HG03469 (cell line): ENCODE results near the gene MRGPRF.

Experiments used
- ATAC-seq: cut with Tn5 transposase; IDR thresholded peaks from one replicate; pipeline ENCODE4 v1.9.1; 2021; ENCODE audit warnings: mild to moderate bottlenecking, moderate library complexity, moderate number of reproducible peaks; ENCODE audit not compliant: unreplicated experiment

The MRGPRF gene

DNA sequence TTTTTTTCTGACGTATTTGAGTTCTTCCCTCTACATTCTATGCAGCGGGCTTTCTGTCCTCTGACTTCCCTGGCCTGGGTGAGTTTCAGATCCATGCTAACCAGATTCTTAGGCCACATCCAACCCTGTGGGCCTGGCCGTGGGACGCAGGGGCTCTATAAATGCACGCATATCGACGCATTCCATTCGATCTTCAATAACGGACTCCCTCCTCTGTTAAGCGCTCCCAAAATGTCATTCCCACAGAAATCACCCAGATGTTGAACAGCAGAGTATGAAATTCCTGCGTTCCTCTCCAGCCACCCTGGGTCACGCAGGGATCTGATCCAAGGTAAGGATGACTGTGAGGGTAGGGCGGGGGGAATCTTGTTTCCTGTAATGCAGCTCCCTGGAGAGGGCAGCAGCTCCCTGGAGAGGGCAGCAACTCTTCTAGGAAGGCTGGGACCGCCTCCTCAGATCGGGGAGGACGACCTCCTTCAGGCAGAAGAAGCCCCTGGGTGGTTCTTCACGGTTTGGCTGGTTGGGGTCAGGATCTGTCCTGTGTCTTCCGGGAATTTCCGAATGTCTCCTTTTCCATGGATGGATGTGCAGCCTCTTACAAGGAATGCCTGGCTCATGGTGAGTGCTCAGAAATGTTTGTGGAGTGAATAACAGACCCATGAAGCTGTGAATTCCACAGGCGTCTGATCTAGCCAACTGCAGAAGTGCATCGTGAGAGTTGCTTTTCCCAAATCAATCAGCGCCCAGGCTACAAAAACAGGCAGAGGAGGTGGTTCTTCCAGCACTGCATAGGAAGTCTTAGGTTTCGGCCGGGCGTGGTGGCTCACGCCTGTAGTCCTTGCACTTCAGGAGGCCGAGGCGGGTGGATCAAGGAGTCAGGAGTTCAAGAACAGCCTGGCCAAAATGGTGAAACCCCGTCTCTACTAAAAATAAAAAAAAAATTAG is 44.5 kb downstream of the MRGPRF start:
- ATAC-seq = no peak

- no peak for ATAC-seq
Measured at GRCh38 chr11:68966894-68967780, 45.9 kb downstream of the MRGPRF start.

DNA sequence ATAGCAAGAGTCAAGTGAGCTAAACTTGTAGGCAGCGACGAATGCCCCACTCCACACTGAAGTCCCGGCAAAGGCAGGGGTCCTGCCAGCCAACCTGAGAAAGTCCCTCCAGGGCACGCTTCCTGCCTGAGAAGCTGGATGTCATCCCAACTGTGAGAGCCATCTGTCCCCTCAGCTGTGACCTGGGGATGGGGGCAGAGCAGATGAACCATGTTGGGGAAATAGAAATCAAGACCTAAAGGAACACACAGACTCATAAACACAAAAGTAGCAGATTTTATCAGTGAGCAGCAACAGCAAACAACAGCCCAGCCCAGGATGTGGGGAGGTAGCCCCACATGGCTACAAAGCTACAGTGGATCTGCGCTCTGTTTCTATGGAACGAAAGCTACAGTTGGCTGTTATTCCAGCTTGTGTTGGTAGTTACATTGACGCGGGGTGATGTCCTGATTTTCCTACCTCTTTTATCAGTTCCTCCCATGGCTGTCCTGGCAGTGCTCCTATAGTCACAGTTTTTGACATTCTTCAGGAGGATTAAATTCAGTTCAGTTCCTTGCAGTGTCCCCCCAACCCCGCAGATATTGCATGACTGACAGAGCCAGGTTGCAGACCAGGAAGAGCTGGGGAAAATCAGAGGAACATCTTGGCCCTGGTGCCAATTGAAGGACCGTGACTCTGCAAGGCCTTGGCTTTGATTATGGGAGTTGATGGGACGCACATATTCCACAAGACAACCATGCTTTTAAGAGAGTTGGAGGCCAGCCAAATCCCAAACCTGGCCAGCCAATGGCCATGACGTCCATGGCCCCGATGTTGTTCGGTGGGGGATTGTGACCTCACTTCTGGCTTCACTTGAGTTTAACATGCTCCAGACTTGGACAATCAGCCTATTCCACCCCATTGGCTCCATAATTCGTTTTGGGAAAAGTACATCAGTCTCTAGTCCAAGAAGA is 46.9 kb downstream of the MRGPRF start:
- no peak for ATAC-seq

GRCh38 chr11:68963779-68964178 is 49.3 kb downstream of the MRGPRF start:
- ATAC-seq = no peak

DNA sequence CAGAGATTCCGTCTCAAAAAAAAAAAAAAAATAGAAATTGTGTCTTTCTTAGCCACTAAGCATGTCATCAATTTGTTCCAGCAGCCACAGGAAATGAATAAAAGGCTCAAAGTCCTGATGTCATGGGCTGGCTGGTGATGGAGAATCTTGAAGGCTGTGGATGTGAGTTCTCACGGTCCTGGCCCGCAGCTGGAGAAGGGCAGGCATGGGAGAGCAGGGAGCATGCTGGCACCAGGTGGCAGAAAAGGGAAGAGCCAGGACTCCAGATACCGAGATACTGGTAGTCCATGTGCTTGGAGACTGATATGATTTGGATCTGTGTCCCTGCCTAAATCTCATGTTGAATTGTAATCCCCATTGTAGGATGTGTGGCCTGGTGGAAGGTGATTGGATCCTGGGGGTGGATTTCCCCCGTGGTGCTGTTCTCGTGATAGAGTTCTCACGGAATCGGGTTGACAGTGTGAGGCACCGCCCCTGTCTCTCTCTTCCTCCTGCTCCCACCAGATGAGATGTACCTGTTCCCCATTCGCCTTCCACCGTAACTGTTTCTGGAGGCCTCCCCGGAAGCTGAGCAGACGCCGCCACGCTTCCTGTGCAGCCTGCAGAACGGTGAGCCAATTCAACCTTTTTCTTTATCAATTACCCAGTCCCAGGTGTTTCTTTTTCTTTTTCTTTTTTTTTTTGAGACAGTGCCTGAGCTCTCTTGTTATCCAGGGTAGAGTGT is 50.4 kb downstream of the MRGPRF start:
- ATAC-seq = no peak

- ATAC-seq = no peak
Measured at GRCh38 chr11:68961245-68961644, 51.8 kb downstream of the MRGPRF start.

DNA sequence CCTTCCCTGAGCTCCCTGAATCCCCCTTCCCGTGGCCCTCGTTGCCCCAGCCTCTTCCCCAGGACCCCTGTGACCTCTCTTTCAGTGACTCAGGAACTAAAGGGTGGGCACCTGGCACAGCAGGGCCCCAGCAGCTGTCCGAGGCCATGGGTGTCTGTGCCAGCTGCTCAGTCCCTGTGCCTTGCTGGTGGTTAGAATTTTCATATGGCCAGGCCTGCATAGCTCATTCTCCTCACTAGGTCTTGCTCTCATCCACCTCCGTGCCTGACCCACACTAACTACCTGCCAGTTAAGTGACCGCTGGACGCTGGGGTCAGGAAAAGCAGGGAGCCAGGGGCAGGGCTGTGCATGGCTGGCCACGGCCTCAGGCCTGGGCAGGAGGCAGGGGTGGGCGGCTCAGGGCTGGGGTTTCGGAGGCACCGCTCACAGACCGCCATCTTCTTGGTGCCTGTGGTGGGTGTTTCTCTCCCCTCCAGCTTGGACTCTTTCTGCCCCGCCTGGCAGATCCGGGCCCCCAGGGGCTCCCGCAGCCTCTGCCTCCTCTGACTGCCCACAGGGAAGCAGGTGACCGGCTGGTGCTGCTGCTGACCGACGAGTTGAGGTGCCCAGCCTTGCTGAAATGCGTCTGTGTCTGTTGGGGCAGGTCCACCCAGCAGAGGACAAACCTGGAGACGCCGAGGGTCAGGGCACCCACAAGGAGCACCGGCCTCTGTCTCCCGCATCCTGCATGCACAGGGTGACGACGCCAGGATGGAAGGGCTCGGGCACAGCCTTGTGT is 52.6 kb downstream of the MRGPRF start:
- ATAC-seq = no peak

DNA sequence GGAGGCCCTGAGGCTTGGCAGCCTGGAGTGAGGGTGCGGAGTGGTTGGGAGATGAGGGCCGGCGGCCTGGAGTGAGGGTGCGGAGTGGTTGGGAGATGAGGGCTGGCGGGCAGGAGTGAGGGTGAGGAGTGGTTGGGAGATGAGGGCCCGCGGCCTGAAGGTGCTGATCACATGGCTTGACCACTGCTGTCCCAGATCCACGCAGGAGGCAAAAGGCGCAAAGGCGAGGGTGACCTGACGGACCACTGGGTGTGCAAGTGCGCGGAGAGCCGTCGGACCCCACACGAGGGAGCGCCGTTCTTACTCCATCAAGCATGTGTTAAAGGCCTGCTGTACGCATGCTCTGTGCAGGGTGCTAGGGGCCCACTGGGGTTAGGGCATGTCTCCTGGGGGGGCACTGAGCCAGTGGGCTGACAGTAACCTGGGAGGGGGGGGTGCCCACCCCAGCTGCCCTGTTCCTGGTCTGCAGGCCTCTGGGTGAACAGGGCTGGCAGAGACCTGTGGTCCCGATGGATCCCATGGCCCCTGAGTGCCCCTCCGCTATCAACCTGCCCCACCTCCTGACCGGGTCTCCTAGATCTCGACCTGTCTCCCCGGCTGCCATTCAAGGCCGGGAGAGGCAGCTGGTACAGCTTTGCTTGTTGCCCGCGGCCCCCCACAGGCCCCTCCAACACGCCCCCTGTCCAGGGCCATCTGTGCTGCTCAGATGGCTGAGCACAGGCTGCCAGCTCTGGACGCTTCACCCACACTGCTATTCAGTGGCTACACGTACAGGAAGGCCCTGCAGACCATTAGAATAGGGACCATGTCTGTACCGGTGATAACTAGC is 53.4 kb downstream of the MRGPRF start:
- ATAC-seq = no peak

- ATAC-seq = no peak
Measured at GRCh38 chr11:68958211-68958610, 54.8 kb downstream of the MRGPRF start.

DNA sequence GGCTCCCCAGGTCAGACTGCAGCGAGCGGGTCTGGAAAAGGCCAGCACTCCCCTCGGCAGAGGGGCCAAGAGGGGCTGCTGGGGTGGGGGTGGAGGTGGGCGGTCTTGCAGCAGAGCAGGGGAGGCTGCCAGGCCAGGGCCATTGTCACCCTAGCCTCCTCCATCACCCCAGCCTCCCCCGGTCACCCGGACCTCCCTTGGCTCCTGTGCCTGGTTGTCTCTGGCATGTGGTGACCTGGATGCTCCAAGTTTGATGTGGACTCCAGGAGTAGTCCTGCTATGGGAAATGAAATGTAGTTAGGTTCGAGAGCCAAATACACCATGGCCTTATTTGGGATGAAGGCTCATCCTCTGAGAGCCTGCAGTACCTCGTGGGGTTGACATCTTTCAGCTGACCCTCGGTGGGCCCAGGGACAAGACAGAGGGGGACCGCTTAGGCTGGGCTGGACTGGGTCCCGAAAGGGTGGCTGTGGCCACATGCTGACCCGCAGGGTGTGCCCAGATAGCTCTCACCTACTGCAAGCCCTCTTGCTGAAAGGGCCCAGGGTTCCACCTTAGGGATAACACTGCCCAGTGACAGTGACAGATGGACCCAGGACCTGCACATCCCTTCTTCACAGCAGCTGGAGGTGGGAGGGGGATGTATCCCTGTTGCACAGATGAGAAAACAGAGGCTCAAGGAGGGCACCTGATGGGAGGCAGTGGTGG is 56.3 kb downstream of the MRGPRF start:
- ATAC-seq = no peak

DNA sequence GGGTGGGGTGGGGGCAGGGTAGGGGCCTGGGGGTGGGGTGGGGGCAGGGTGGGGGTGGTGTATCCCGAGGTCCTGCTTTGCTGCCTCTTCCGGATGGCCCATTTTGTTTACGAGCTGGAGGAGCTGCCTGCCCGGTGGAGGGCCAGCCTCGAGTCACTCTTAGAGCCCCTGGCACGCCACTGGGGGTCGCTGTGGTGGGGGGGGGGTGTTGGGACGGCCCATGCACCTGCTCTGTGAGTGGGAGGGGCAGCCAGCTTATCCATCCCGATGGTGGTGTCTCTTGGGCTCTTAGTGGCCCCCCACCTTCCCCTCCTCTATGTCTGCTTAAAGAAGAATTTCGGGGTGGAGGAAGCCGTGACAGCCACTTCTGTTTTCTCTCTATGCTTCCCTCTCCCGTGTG is 56.9 kb downstream of the MRGPRF start:
- no peak for ATAC-seq

DNA sequence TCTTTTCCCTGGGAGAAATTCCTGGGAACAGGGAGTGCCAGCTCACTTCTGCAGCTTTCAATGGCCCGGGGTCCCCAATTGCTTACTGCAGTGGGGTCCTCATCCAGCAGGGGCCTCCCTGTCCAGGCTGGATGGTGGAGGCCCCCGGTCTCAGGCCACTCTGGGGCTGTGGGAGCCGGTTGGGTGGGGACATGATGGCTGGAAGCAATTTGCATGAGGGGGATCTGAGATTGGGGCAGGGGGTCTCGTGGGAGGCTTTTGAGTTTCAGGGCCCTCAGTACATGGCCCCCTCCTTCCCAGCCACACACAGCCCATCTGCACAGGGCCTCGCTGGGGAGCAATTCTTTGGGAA is 57.5 kb downstream of the MRGPRF start:
- no peak for ATAC-seq

DNA sequence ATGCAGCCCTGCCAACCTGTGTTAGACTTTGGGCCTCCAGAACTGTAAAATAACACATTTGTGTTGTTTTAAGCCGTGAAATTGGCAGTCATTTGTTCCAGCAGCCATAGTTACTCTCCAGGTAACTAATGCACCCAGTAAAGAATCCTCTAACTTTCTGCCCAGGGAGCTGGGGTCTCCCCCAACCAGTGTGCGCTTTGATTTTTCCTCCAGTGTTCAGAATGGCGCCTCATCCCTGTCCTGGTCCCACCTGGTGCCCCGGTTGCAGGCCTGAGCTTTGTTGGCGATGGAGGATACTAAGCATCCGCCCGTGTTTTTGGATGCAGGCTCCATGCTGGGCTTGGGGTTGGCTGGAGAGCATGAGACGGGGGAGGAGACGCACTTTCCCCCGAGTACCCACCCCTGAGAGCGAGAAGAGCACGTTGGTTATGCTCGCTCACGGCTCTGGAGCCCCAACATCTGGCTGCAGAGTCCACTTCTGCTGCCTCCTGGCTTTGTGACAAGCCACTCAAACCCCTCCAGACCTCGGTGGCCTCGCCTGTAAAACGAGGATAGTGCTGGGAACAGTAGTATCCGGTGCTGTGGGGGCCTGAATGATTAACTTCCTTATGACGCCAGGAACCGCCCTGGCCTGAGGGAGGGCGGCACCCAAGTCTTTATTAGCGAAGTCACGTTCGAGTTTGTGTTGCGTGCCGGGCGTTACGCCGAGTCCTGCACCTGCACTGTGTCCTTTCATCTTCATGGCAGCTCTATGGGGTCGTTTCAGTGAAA is 58.0 kb downstream of the MRGPRF start:
- no peak for ATAC-seq
